Immature natural killer cell (primary cell): ENCODE measurements around the gene TTLL12. TPM values are rescaled to one million over a fixed set of nuclear protein-coding genes. Genes with fewer than 3 reads are reported as not detected.

Source experiments
- DNase-seq, 3 donors: peaks; one replicate each; pipeline ENCODE4 v3.0.0; 2022; ENCODE audit warnings: mixed read lengths in 1 of 3
- H3K27ac Mint-ChIP-seq, 6 donors: one replicate each; pipeline ENCODE4 v1.8.0; 2020; ENCODE audit warnings: mixed read lengths in 6 of 6, mild to moderate bottlenecking in 5 of 6, inconsistent platforms in 4 of 6, moderate library complexity in 3 of 6
- H3K27me3 Mint-ChIP-seq, 3 donors: one replicate each; pipeline ENCODE4 v1.8.0; 2020 to 2021; ENCODE audit warnings: low read depth in 3 of 3, mild to moderate bottlenecking in 3 of 3, mixed read lengths in 3 of 3, moderate library complexity in 3 of 3, inconsistent platforms in 1 of 3
- H3K36me3 Mint-ChIP-seq, 3 donors: one replicate each; pipeline ENCODE4 v1.8.0; 2020; ENCODE audit warnings: mixed read lengths in 3 of 3, inconsistent platforms in 2 of 3, mild to moderate bottlenecking in 2 of 3
- H3K4me1 Mint-ChIP-seq, 2 donors: one replicate each; pipeline ENCODE4 v1.8.0; 2020; ENCODE audit warnings: inconsistent platforms in 2 of 2, mild to moderate bottlenecking in 2 of 2, mixed read lengths in 2 of 2, moderate library complexity in 1 of 2
- H3K4me3 Mint-ChIP-seq, 5 donors: one replicate each; pipeline ENCODE4 v1.8.0; 2020; ENCODE audit warnings: mild to moderate bottlenecking in 5 of 5, mixed read lengths in 5 of 5, inconsistent platforms in 3 of 5, moderate library complexity in 3 of 5
- H3K9me3 Mint-ChIP-seq, 6 donors: one replicate each; pipeline ENCODE4 v1.8.0; 2020; ENCODE audit warnings: mild to moderate bottlenecking in 6 of 6, mixed read lengths in 6 of 6, inconsistent platforms in 4 of 6, moderate library complexity in 3 of 6
- polyA plus RNA-seq, 3 donors: library from polyadenylated mRNA; unstranded; fragments of 300-500 nt; fragmentation: Illumina TruSeq; gene quantifications; one replicate each; pipeline ENCODE4 v1.2.3, GENCODE V29; 2021

TTLL12 gene
- polyA plus RNA-seq, 3 donors from 2014 or later: 10.8 to 17.5 (median 16.4) TPM

- Mint-ChIP-seq H3K4me3 (no peak overlapping the region), H3K9me3 (no peaks in the 10 kb centered on the region), H3K27me3 (peaks cover 3 to 4% (median 4%) of the 10 kb centered on the region in 3 donors), H3K27ac (no peak overlapping the region), H3K4me1 (peaks cover 6 to 8% of the 10 kb centered on the region in 2 donors), H3K36me3 (no peaks in the 10 kb centered on the region)
- no peak for DNase-seq
Measured at GRCh38 chr22:43210631-43211515, 23.9 kb upstream of the TTLL12 start.

GRCh38 chr22:43209971-43210370, 23.0 kb upstream of the TTLL12 start:
- Mint-ChIP-seq H3K4me1 (peaks cover 10 to 13% of the 10 kb centered on the region in 2 donors), H3K27ac (no peak overlapping the region), H3K4me3 (no peak overlapping the region), H3K36me3 (no peaks in the 10 kb centered on the region), H3K9me3 (no peaks in the 10 kb centered on the region), H3K27me3 (peaks cover 3 to 13% (median 11%) of the 10 kb centered on the region in 3 donors)
- no peak for DNase-seq

GRCh38 chr22:43209523-43209890, 22.6 kb upstream of the TTLL12 start:
- Mint-ChIP-seq H3K27me3 (peaks cover 3 to 14% (median 13%) of the 10 kb centered on the region in 3 donors), H3K27ac (no peak overlapping the region), H3K36me3 (no peaks in the 10 kb centered on the region), H3K4me1 (peaks cover 12 to 17% of the 10 kb centered on the region in 2 donors), H3K9me3 (no peaks in the 10 kb centered on the region), H3K4me3 (no peak overlapping the region)
- no peak for DNase-seq

- no peaks in the 10 kb centered on the region for H3K36me3 Mint-ChIP-seq
- peaks cover 1 to 15% (median 15%) of the 10 kb centered on the region in 3 donors for H3K27me3 Mint-ChIP-seq
- no peak overlapping the region for H3K27ac Mint-ChIP-seq
- no peaks in the 10 kb centered on the region for H3K9me3 Mint-ChIP-seq
- no peak for DNase-seq
- H3K4me3 Mint-ChIP-seq: no peak overlapping the region
- H3K4me1 Mint-ChIP-seq: peaks cover 12 to 17% of the 10 kb centered on the region in 2 donors
Measured at GRCh38 chr22:43208703-43209522, 22.0 kb upstream of the TTLL12 start.

- Mint-ChIP-seq H3K27me3 (peaks cover 0 to 16% (median 15%) of the 10 kb centered on the region in 3 donors), H3K4me3 (no peak overlapping the region), H3K27ac (peak overlapping the region in 2 of 6 donors; percentile 16 to 46), H3K36me3 (no peaks in the 10 kb centered on the region), H3K9me3 (no peaks in the 10 kb centered on the region), H3K4me1 (peaks cover 12 to 17% of the 10 kb centered on the region in 2 donors)
- no peak for DNase-seq
Measured at GRCh38 chr22:43207849-43208702, 21.1 kb upstream of the TTLL12 start.

- Mint-ChIP-seq H3K4me1 (peaks cover 12 to 17% of the 10 kb centered on the region in 2 donors), H3K36me3 (no peaks in the 10 kb centered on the region), H3K9me3 (no peaks in the 10 kb centered on the region), H3K4me3 (no peak overlapping the region), H3K27me3 (peaks cover 3 to 16% (median 15%) of the 10 kb centered on the region in 3 donors), H3K27ac (peak overlapping the region in 1 of 6 donors; percentile 16)
- DNase-seq: no peak
Measured at GRCh38 chr22:43207386-43207785, 20.5 kb upstream of the TTLL12 start.

- DNase-seq: no peak
- H3K27ac Mint-ChIP-seq: peak overlapping the region; percentile 37 to 94 (median 77)
- peaks cover 12 to 17% of the 10 kb centered on the region in 2 donors for H3K4me1 Mint-ChIP-seq
- no peaks in the 10 kb centered on the region for H3K36me3 Mint-ChIP-seq
- no peak overlapping the region for H3K4me3 Mint-ChIP-seq
- no peaks in the 10 kb centered on the region for H3K9me3 Mint-ChIP-seq
- H3K27me3 Mint-ChIP-seq: peaks cover 3 to 16% (median 15%) of the 10 kb centered on the region in 3 donors
Measured at GRCh38 chr22:43206509-43207161, 19.7 kb upstream of the TTLL12 start.

- Mint-ChIP-seq H3K27ac (peak overlapping the region; percentile 37 to 94 (median 77)), H3K36me3 (no peaks in the 10 kb centered on the region), H3K27me3 (peaks cover 3 to 17% (median 16%) of the 10 kb centered on the region in 3 donors), H3K4me3 (no peak overlapping the region), H3K4me1 (peaks cover 12 to 17% of the 10 kb centered on the region in 2 donors), H3K9me3 (no peaks in the 10 kb centered on the region)
- DNase-seq: peak; percentile 55 to 62 (median 57)
Measured at GRCh38 chr22:43205748-43206508, 19.0 kb upstream of the TTLL12 start.

- no peak overlapping the region for H3K4me3 Mint-ChIP-seq
- DNase-seq: peak; percentile 49 to 58 (median 50)
- peak overlapping the region; percentile 15 to 94 (median 51) for H3K27ac Mint-ChIP-seq
- H3K9me3 Mint-ChIP-seq: no peaks in the 10 kb centered on the region
- H3K4me1 Mint-ChIP-seq: peaks cover 12 to 17% of the 10 kb centered on the region in 2 donors
- peaks cover 3 to 17% (median 16%) of the 10 kb centered on the region in 3 donors for H3K27me3 Mint-ChIP-seq
- no peaks in the 10 kb centered on the region for H3K36me3 Mint-ChIP-seq
Measured at GRCh38 chr22:43205261-43205691, 18.3 kb upstream of the TTLL12 start.

GRCh38 chr22:43203471-43203981, 16.6 kb upstream of the TTLL12 start:
- Mint-ChIP-seq H3K27me3 (peaks cover 3 to 20% (median 16%) of the 10 kb centered on the region in 3 donors), H3K36me3 (no peaks in the 10 kb centered on the region), H3K4me1 (peaks cover 12 to 17% of the 10 kb centered on the region in 2 donors), H3K4me3 (no peak overlapping the region), H3K27ac (no peak overlapping the region), H3K9me3 (no peaks in the 10 kb centered on the region)
- DNase-seq: no peak

- no peak for DNase-seq
- H3K4me1 Mint-ChIP-seq: peaks cover 12 to 17% of the 10 kb centered on the region in 2 donors
- peaks cover 3 to 22% (median 16%) of the 10 kb centered on the region in 3 donors for H3K27me3 Mint-ChIP-seq
- no peak overlapping the region for H3K4me3 Mint-ChIP-seq
- H3K36me3 Mint-ChIP-seq: no peaks in the 10 kb centered on the region
- no peak overlapping the region for H3K27ac Mint-ChIP-seq
- no peaks in the 10 kb centered on the region for H3K9me3 Mint-ChIP-seq
Measured at GRCh38 chr22:43202756-43203410, 15.9 kb upstream of the TTLL12 start.

GRCh38 chr22:43202326-43202725, 15.4 kb upstream of the TTLL12 start:
- peaks cover 3 to 21% (median 16%) of the 10 kb centered on the region in 3 donors for H3K27me3 Mint-ChIP-seq
- DNase-seq: no peak
- no peak overlapping the region for H3K4me3 Mint-ChIP-seq
- no peaks in the 10 kb centered on the region for H3K36me3 Mint-ChIP-seq
- H3K27ac Mint-ChIP-seq: no peak overlapping the region
- H3K9me3 Mint-ChIP-seq: no peaks in the 10 kb centered on the region
- peaks cover 12 to 17% of the 10 kb centered on the region in 2 donors for H3K4me1 Mint-ChIP-seq
